Panc1 (cell line): ENCODE measurements around the gene TLE3. TPM values are rescaled to one million over a fixed set of nuclear protein-coding genes. Genes with fewer than 3 reads are reported as not detected.

Source experiments
- ATAC-seq: fragments of 200-7000 bp; cut with Tn5 transposase; 2 replicates; pipeline ENCODE4 v1.9.1; 2020; ENCODE audit warnings: mild to moderate bottlenecking, moderate library complexity
- BruUV-seq: library from RNA; stranded (reverse); fragments of 400-500 nt; replicated peaks from 2 replicates; lab custom pipeline; 2021; lab: Mats Ljungman, UMichigan
- CTCF ChIA-PET: fragments of 300-600 bp; sonication (Branson Sonifier 250); formaldehyde crosslinking; loops from one replicate; lab custom pipeline; 2022; ENCODE audit warnings: antibody characterized with exemption; lab: Charles Lee
- POLR2A ChIA-PET: fragments of 300-600 bp; sonication (Branson Sonifier 250); formaldehyde crosslinking; loops from one replicate; lab custom pipeline; 2022; ENCODE audit warnings: antibody characterized with exemption; lab: Charles Lee
- DNase-seq: peaks from one replicate; pipeline ENCODE4 v3.0.0-alpha.2; 2010; ENCODE audit warnings: low read depth, low spot score
- H3K27ac ChIP-seq: 2 replicates; pipeline ENCODE4 v1.5.1; 2011; ENCODE audit warnings: mild to moderate bottlenecking, low read length, inconsistent platforms
- H3K27me3 ChIP-seq: fragments of 200-500 bp; sonication (Bioruptor generic); 2 replicates; pipeline ENCODE4 v1.6.0; 2014; ENCODE audit warnings: low read length, inconsistent platforms; ENCODE audit not compliant: control insufficient read depth, insufficient read depth
- H3K36me3 ChIP-seq: fragments of 200-500 bp; sonication (Bioruptor generic); 2 replicates; pipeline ENCODE4 v1.5.1; 2014; ENCODE audit warnings: inconsistent platforms, mild to moderate bottlenecking, low read length, moderate library complexity; ENCODE audit not compliant: control insufficient read depth, insufficient read depth
- H3K4me1 ChIP-seq: 2 replicates; pipeline ENCODE4 v1.5.1; 2011; ENCODE audit warnings: inconsistent platforms, mild to moderate bottlenecking, low read length, moderate library complexity; ENCODE audit not compliant: control insufficient read depth, insufficient read depth
- H3K4me3 ChIP-seq, 2 experiments: 2 replicates each; pipeline ENCODE4 v1.5.1; 2011 to 2012; ENCODE audit warnings: low read depth in 2 of 2, low read length in 2 of 2, mild to moderate bottlenecking in 2 of 2, inconsistent platforms in 1 of 2, moderate library complexity in 1 of 2
- H3K9me3 ChIP-seq: fragments of 200-500 bp; sonication (Bioruptor generic); 2 replicates; pipeline ENCODE4 v1.5.1; 2014; ENCODE audit warnings: low read depth, mild to moderate bottlenecking, inconsistent platforms, low read length, moderate library complexity; ENCODE audit not compliant: control insufficient read depth, insufficient read depth
- POLR2AphosphoS5 ChIP-seq: IDR thresholded peaks from 2 replicates; pipeline ENCODE4 v1.6.1; 2012; ENCODE audit warnings: mild to moderate bottlenecking, low read depth, low read length, moderate library complexity
- REST ChIP-seq, 2 experiments: IDR thresholded peaks; 2 replicates each; pipeline ENCODE4 v1.6.1; 2011 to 2012; ENCODE audit warnings: low read depth in 2 of 2, control low read depth in 1 of 2, low read length in 1 of 2, mild to moderate bottlenecking in 1 of 2, moderate library complexity in 1 of 2; ENCODE audit not compliant: insufficient read depth in 1 of 2
- SIN3A ChIP-seq: IDR thresholded peaks from 2 replicates; pipeline ENCODE4 v1.6.1; 2012; ENCODE audit warnings: low read depth, mild to moderate bottlenecking, low read length, moderate library complexity, borderline replicate concordance; ENCODE audit not compliant: insufficient read depth
- TCF7L2 ChIP-seq: IDR thresholded peaks from 2 replicates; pipeline ENCODE4 v1.6.1; 2011; ENCODE audit warnings: mild to moderate bottlenecking, low read depth, low read length, inconsistent platforms
- in situ Hi-C: cut with HindIII; loops from 2 replicates; pipeline ENCODE4 v1.10.0; 2016; ENCODE audit warnings: low sequenced_read_pairs, low pct_unique_long_range_greater_than_20kb
- intact Hi-C: fragments of 100-400 bp; cut with micrococcal nuclease; formaldehyde crosslinking; loops from one replicate; pipeline ENCODE4 v1.10.0; 2022; ENCODE audit not compliant: unreplicated experiment
- total RNA-seq: library from RNA; stranded (reverse); gene quantifications from one replicate; pipeline ENCODE4 v1.2.1, GENCODE V29; 2021; ENCODE audit not compliant: unreplicated experiment
- TF ChIP-seq, protein P1 (sequence below): fragments of 450-650 bp; IDR thresholded peaks from 2 replicates; pipeline ENCODE4 v1.5.1; 2017; ENCODE audit warnings: mild to moderate bottlenecking

Gene TLE3
- total RNA-seq, 1 experiment from 2014 or later = 132 TPM

DNA sequence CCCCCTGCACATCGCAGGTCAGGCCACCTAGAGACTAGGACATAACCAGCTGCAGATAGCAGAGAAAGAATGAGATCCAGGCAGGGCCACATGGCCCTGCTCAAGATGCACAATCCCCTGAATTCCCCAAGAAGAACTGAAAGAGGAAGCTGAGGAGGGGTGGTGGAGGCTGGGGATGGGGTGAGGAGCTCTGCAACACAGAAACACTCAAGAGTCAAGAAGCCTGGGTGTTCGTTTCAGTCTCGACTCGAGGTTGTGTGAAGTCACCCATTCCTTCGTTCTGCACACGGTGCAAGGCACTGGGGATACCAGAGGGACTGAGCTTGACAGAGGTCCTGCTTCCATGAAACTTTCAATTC is 62.0 kb downstream of the TLE3 start:
- intact Hi-C loops = loop anchor here (10.0 kb wide), 1 partner anchor 61 kb away; no protein-coding TSS in a partner anchor
- no peaks in the 10 kb centered on the region for H3K9me3 ChIP-seq
- BruUV-seq = no TSS peak
- H3K4me1 ChIP-seq = no peaks in the 10 kb centered on the region
- H3K36me3 ChIP-seq = no peaks in the 10 kb centered on the region
- DNase-seq (no peak), ATAC-seq (no peak)
- no peaks in the 10 kb centered on the region for H3K27me3 ChIP-seq
- H3K4me3 ChIP-seq = no peak overlapping the region
- ChIA-PET POLR2A (interaction anchor here (0.6 kb wide), 1 partner anchor 46 kb away, joined by 15 read pairs; no protein-coding TSS in a partner anchor), CTCF (interaction anchor here (0.6 kb wide), 1 partner anchor 13 kb away, joined by 6 read pairs; no protein-coding TSS in a partner anchor)
- H3K27ac ChIP-seq = no peak overlapping the region
- TF ChIP-seq REST (IDR thresholded peaks at IDR 0.05; ENCODE audit: insufficient read depth in 1 of 2, low read depth in 2 of 2, low read length in 1 of 2) = no peak
- no peak for TF ChIP-seq SIN3A
- TF ChIP-seq, protein P1, sequence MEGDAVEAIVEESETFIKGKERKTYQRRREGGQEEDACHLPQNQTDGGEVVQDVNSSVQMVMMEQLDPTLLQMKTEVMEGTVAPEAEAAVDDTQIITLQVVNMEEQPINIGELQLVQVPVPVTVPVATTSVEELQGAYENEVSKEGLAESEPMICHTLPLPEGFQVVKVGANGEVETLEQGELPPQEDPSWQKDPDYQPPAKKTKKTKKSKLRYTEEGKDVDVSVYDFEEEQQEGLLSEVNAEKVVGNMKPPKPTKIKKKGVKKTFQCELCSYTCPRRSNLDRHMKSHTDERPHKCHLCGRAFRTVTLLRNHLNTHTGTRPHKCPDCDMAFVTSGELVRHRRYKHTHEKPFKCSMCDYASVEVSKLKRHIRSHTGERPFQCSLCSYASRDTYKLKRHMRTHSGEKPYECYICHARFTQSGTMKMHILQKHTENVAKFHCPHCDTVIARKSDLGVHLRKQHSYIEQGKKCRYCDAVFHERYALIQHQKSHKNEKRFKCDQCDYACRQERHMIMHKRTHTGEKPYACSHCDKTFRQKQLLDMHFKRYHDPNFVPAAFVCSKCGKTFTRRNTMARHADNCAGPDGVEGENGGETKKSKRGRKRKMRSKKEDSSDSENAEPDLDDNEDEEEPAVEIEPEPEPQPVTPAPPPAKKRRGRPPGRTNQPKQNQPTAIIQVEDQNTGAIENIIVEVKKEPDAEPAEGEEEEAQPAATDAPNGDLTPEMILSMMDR = no peak
- no peak for TF ChIP-seq POLR2AphosphoS5
- no peak for TF ChIP-seq TCF7L2
- in situ Hi-C loops = no loop called here

- no peak overlapping the region for H3K4me3 ChIP-seq
- no peaks in the 10 kb centered on the region for H3K4me1 ChIP-seq
- no peak for TF ChIP-seq POLR2AphosphoS5
- TF ChIP-seq TCF7L2 = no peak
- no peak for TF ChIP-seq SIN3A
- no peak for TF ChIP-seq REST (IDR thresholded peaks at IDR 0.05; ENCODE audit: insufficient read depth in 1 of 2, low read depth in 2 of 2, low read length in 1 of 2)
- TF ChIP-seq, protein P1 = no peak
- CTCF ChIA-PET = interaction anchor here (0.6 kb wide), 1 partner anchor 14 kb away, joined by 6 read pairs; no protein-coding TSS in a partner anchor
- intact Hi-C loops (loop anchor here (10.0 kb wide), 1 partner anchor 60 kb away; no protein-coding TSS in a partner anchor), in situ Hi-C loops (no loop called here)
- no peaks in the 10 kb centered on the region for H3K27me3 ChIP-seq
- H3K9me3 ChIP-seq = no peaks in the 10 kb centered on the region
- no peaks in the 10 kb centered on the region for H3K36me3 ChIP-seq
- BruUV-seq = no TSS peak
- no peak for DNase-seq
- POLR2A ChIA-PET = interaction anchor here (0.6 kb wide), 1 partner anchor 47 kb away, joined by 15 read pairs; no protein-coding TSS in a partner anchor
- ATAC-seq = no peak
- no peak overlapping the region for H3K27ac ChIP-seq
Observed at GRCh38 chr15:70035051-70035718, 62.5 kb downstream of the TLE3 start.
